Breast epithelium (tissue), 3 donors: ENCODE results near the gene LEFTY2.

ENCODE experiments used
- POLR2A ChIP-seq: fragments of 450-650 bp; IDR thresholded peaks from one replicate; pipeline ENCODE4 v1.6.1; 2016; ENCODE audit warnings: antibody characterized with exemption, mild to moderate bottlenecking, moderate library complexity
- POLR2AphosphoS5 ChIP-seq, 3 donors: sonication (generic); formaldehyde crosslinking; IDR thresholded peaks; one replicate each; pipeline ENCODE4 v1.6.1; 2017; ENCODE audit warnings: antibody characterized with exemption in 3 of 3
- TF ChIP-seq, protein P1 (sequence below), 3 donors: fragments of 450-650 bp; IDR thresholded peaks; one replicate each; pipeline ENCODE4 v1.5.1; 2016 to 2017; ENCODE audit warnings: antibody characterized with exemption in 3 of 3, mild to moderate bottlenecking in 3 of 3, moderate library complexity in 3 of 3

DNA sequence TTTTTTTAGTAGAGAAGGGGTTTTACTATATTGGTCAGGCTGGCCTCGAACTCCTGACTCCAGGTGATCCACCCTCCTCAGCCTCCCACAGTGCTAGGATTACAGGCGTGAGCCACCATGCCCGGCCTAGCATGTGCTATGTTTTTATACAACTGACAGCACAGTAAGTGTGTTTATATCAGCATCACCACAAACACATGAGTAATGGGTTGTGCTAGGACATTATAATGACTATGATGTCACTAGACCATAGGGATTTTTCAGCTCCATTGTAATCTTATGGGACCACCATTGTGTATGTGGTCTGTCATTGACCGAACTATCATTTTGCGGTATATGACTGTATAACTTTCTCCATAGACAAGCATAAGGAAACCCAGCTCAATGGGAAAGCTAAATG lies 6.3 kb downstream of the LEFTY2 start:
- TF ChIP-seq, protein P1, sequence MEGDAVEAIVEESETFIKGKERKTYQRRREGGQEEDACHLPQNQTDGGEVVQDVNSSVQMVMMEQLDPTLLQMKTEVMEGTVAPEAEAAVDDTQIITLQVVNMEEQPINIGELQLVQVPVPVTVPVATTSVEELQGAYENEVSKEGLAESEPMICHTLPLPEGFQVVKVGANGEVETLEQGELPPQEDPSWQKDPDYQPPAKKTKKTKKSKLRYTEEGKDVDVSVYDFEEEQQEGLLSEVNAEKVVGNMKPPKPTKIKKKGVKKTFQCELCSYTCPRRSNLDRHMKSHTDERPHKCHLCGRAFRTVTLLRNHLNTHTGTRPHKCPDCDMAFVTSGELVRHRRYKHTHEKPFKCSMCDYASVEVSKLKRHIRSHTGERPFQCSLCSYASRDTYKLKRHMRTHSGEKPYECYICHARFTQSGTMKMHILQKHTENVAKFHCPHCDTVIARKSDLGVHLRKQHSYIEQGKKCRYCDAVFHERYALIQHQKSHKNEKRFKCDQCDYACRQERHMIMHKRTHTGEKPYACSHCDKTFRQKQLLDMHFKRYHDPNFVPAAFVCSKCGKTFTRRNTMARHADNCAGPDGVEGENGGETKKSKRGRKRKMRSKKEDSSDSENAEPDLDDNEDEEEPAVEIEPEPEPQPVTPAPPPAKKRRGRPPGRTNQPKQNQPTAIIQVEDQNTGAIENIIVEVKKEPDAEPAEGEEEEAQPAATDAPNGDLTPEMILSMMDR (IDR thresholded peaks at IDR 0.05), result no peak
- TF ChIP-seq POLR2AphosphoS5 (IDR thresholded peaks at IDR 0.05) (no peak), POLR2A (no peak)
